ENCODE data around the gene CEACAM21. TPM values are rescaled to one million over a fixed set of nuclear protein-coding genes. Genes with fewer than 3 reads are reported as not detected.
A peak's percentile ranks its signal among the peaks of the same experiment; 100 is the strongest.

CEACAM21 gene
- total and polyA plus RNA-seq, 8 donors, result 0.63 to 6.1 (median 2.0) TPM; not detected in 5

DNA sequence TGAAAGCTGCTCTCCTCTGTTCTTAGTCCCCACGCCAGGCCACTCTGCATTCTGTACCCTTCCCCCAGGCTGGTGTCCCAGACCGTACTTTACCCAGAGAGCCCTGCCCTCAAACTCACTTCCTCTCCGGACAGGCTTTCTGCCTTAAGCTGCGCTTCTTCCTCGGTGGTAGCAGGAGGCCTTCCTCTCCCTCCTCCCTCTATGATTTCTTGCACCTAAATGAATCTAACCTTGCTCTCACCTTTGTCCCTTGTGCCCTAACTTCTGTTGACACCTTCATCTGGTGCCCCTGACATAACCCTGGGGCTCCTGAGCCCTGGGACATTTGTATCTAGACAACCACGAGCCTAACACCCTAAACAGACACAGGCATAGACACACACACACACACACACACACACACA, 29.6 kb upstream of the CEACAM21 start:
- TF ChIP-seq POLR2A (IDR thresholded peaks at IDR 0.05), result no peak
- no peak for TF ChIP-seq EP300 (IDR thresholded peaks at IDR 0.05)
- TF ChIP-seq, protein P1, sequence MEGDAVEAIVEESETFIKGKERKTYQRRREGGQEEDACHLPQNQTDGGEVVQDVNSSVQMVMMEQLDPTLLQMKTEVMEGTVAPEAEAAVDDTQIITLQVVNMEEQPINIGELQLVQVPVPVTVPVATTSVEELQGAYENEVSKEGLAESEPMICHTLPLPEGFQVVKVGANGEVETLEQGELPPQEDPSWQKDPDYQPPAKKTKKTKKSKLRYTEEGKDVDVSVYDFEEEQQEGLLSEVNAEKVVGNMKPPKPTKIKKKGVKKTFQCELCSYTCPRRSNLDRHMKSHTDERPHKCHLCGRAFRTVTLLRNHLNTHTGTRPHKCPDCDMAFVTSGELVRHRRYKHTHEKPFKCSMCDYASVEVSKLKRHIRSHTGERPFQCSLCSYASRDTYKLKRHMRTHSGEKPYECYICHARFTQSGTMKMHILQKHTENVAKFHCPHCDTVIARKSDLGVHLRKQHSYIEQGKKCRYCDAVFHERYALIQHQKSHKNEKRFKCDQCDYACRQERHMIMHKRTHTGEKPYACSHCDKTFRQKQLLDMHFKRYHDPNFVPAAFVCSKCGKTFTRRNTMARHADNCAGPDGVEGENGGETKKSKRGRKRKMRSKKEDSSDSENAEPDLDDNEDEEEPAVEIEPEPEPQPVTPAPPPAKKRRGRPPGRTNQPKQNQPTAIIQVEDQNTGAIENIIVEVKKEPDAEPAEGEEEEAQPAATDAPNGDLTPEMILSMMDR (IDR thresholded peaks at IDR 0.05), result no peak
- TF ChIP-seq POLR2AphosphoS5 (IDR thresholded peaks at IDR 0.05), result peak in 1 of 3 donors; percentile 46
- H3K4me3 ChIP-seq, result no peak overlapping the region
- no peaks in the 10 kb centered on the region for H3K9me3 ChIP-seq
- H3K27ac ChIP-seq, result peak overlapping the region; percentile 6 to 70 (median 63)
- no peaks in the 10 kb centered on the region for H3K36me3 ChIP-seq
- intact Hi-C loops (cut with DNase I; ENCODE audit: low total_unique reads), result no loop called here
- peak in 1 of 2 donors; percentile 42 for DNase-seq
- peaks cover 0 to 32% (median 8%) of the 10 kb centered on the region in 3 donors for H3K27me3 ChIP-seq
- peaks cover 0 to 17% (median 0%) of the 10 kb centered on the region in 4 donors for H3K4me1 ChIP-seq
- 21 to 34% (median 24%) methylated on average over 6 of the region's 6 CpGs for WGBS, 5 donors

DNA sequence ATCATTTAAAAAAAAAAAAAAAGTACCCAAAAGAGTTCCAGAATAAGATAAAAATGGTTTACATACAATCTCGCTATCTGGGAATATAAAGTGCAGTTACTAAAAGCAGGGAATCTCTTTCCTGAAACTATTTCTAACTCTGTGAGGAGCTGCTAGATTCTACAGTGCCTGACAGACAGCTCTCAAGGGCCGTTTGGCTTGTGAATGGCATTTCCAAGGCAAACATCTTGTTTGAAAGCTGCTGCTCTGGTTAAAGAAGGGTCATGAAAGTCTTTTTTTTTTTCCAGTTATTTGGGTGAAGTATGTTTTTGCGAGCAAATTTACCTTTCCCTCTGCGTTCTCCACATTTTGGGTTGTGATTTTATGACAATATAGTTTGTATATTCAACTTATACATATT, 29.0 kb upstream of the CEACAM21 start:
- 46 to 57% (median 52%) methylated on average over 4 of the region's 4 CpGs for WGBS, 5 donors

DNA sequence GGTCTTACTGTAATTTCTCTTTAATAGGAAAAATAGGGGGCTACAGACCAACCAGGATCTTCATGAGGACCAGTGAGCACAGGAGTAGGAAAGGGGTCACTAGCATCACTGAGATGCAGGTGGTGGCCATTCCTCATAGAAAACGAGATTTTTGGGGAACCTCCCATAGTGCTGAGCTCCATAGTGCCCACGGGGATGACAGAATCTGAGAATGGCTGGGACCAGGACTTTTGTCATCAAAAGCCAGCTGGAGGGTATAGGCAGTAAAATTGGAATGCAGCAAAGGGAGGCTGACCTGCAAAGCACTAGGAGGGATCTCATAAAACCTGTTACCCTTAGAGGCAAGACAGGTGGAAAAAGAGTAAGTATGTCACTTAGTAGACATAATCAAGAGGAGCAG, 28.4 kb upstream of the CEACAM21 start:
- H3K27ac ChIP-seq, result no peak overlapping the region
- no peak overlapping the region for H3K4me3 ChIP-seq
- TF ChIP-seq POLR2A (IDR thresholded peaks at IDR 0.05) (no peak), EP300 (IDR thresholded peaks at IDR 0.05) (no peak), POLR2AphosphoS5 (IDR thresholded peaks at IDR 0.05) (no peak)
- TF ChIP-seq, protein P1 (IDR thresholded peaks at IDR 0.05), result no peak
- intact Hi-C loops (cut with DNase I; ENCODE audit: low total_unique reads), result no loop called here
- H3K27me3 ChIP-seq, result peaks cover 0 to 32% (median 3%) of the 10 kb centered on the region in 3 donors
- DNase-seq, result no peak
- 42 to 73% (median 47%) methylated on average over 2 of the region's 2 CpGs for WGBS, 5 donors
- H3K9me3 ChIP-seq, result no peaks in the 10 kb centered on the region
- peaks cover 0 to 17% (median 0%) of the 10 kb centered on the region in 4 donors for H3K4me1 ChIP-seq
- no peaks in the 10 kb centered on the region for H3K36me3 ChIP-seq

More for the DNA sequence above, 29.0 kb upstream of the CEACAM21 start:
- Histone ChIP-seq H3K36me3 (no peaks in the 10 kb centered on the region), H3K4me3 (no peak overlapping the region), H3K27me3 (peaks cover 0 to 32% (median 8%) of the 10 kb centered on the region in 3 donors), H3K27ac (peak overlapping the region in 2 of 5 donors; percentile 67 to 70), H3K4me1 (peaks cover 0 to 17% (median 0%) of the 10 kb centered on the region in 4 donors), H3K9me3 (no peaks in the 10 kb centered on the region)
- intact Hi-C loops (cut with DNase I; ENCODE audit: low total_unique reads), result no loop called here
- TF ChIP-seq POLR2AphosphoS5 (IDR thresholded peaks at IDR 0.05) (no peak), POLR2A (IDR thresholded peaks at IDR 0.05) (no peak), EP300 (IDR thresholded peaks at IDR 0.05) (no peak)
- TF ChIP-seq, protein P1 (IDR thresholded peaks at IDR 0.05), result no peak
- DNase-seq, result no peak

DNA sequence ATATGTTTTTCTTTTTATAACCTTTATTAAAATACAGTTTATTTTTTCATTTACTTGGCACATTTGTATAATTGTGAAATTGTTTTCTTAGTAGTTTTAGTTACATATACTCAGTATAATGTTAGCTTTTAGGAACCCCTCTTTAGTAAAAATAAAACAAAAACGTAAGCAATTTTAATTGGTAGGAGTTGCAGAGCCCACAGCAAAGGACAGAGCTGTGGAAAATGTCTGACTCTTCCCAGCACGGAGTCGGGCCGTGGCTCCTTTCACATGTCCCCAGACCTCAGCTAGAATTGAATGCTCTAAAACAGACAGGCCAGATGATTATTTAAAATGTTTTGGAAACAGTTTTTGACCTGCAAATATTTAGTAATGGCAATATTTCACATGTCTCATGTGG, 27.9 kb upstream of the CEACAM21 start:
- no peaks in the 10 kb centered on the region for H3K36me3 ChIP-seq
- H3K27me3 ChIP-seq, result peaks cover 0 to 32% (median 3%) of the 10 kb centered on the region in 3 donors
- DNase-seq, result no peak
- no peak overlapping the region for H3K4me3 ChIP-seq
- H3K4me1 ChIP-seq, result peaks cover 0 to 17% (median 0%) of the 10 kb centered on the region in 4 donors
- H3K9me3 ChIP-seq, result no peaks in the 10 kb centered on the region
- intact Hi-C loops (cut with DNase I; ENCODE audit: low total_unique reads), result no loop called here
- TF ChIP-seq POLR2A (IDR thresholded peaks at IDR 0.05) (no peak), EP300 (IDR thresholded peaks at IDR 0.05) (no peak), POLR2AphosphoS5 (IDR thresholded peaks at IDR 0.05) (no peak)
- TF ChIP-seq, protein P1 (IDR thresholded peaks at IDR 0.05), result no peak
- WGBS, 5 donors, result 55 to 65% (median 61%) methylated on average over 4 of the region's 4 CpGs
- H3K27ac ChIP-seq, result no peak overlapping the region
